ENCODE results near the gene TIGIT.

DNA sequence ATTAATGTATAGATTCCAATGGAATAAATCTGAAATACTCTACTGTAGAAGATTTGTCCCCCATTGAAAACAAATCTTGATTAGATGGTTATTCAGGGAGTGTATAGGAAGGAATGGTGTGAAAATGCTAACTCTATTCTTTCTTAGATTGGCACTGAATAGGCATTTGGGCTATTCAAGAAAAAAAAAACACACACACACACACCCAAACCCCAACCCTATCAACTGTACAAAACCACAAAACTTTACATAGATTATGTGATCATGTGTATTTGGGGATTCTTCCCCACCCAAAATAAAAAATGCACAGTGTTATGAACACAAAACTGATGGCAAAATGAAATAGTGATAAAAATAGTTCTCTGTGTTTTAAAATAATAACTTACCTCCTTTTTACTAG, 61.8 kb downstream of the TIGIT start:
- TF ChIP-seq GATA2 (IDR thresholded peaks at IDR 0.05; ENCODE audit: low read depth, low read length) (no peak), GATA3 (IDR thresholded peaks at IDR 0.05; ENCODE audit: low read depth, low read length) (no peak)
